ENCODE results near the gene LRATD1.
A peak's percentile ranks its signal among the peaks of the same experiment; 100 is the strongest.

The LRATD1 gene

DNA sequence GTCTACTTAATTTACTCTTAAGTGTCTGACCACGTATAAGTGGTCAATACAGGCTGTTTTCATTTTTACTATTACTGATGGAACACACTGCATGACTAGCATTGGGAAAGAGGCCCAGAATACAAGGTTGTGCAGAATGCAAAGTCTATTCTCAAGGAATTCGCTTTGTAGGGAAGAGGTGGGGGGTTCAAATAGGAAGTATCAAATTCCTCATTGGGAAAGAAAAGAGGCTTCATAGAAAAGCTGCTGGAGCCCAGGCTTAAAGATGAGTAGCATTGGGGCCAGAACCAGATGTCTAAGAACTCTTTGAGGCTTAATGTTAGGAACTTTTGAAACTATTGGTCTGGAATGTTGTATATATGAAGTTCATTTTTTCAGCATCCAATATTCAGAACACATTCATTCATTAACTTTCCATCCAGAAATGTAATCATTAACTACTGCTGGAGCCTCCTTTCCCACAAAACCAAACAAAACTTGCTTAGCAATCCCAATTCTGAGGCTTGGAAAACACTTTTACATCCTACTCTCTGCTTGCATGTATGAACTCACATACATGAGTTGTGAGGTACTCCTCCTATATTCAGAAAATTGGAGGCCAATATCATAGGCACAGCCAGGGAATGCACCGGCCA lies 994 bp upstream of the LRATD1 start:
- TF ChIP-seq, protein P1, sequence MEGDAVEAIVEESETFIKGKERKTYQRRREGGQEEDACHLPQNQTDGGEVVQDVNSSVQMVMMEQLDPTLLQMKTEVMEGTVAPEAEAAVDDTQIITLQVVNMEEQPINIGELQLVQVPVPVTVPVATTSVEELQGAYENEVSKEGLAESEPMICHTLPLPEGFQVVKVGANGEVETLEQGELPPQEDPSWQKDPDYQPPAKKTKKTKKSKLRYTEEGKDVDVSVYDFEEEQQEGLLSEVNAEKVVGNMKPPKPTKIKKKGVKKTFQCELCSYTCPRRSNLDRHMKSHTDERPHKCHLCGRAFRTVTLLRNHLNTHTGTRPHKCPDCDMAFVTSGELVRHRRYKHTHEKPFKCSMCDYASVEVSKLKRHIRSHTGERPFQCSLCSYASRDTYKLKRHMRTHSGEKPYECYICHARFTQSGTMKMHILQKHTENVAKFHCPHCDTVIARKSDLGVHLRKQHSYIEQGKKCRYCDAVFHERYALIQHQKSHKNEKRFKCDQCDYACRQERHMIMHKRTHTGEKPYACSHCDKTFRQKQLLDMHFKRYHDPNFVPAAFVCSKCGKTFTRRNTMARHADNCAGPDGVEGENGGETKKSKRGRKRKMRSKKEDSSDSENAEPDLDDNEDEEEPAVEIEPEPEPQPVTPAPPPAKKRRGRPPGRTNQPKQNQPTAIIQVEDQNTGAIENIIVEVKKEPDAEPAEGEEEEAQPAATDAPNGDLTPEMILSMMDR (IDR thresholded peaks at IDR 0.05; ENCODE audit: insufficient read depth, low read depth, low read length, missing control alignments) = no peak
- no peak for DNase-seq (ENCODE audit: low read depth)
- no peak overlapping the region for H3K4me3 ChIP-seq (ENCODE audit: low read depth, low read length)

DNA sequence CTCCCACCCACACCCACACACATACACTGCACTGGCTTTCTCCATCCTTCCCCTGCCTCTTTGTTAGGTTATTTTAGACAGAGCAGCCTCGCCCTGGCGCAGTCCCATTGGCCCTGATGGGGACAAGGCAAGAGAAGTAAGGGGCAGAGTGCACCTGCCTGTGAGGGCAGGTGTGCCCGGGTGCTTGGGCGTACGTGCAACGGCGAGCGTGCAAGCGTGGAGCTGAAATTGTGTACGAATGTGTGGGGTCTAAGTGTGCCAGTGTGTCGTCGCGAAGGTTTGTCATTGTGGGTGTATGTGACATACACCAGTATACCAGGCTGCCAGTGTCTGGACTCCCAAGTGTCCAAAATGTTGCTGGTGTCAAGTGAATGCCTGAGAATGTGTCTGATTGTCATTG lies 544 bp downstream of the LRATD1 start:
- DNase-seq (ENCODE audit: low read depth) = no peak
- H3K4me3 ChIP-seq (ENCODE audit: low read depth, low read length) = no peak overlapping the region
- TF ChIP-seq, protein P1 (IDR thresholded peaks at IDR 0.05; ENCODE audit: insufficient read depth, low read depth, low read length, missing control alignments) = no peak

DNA sequence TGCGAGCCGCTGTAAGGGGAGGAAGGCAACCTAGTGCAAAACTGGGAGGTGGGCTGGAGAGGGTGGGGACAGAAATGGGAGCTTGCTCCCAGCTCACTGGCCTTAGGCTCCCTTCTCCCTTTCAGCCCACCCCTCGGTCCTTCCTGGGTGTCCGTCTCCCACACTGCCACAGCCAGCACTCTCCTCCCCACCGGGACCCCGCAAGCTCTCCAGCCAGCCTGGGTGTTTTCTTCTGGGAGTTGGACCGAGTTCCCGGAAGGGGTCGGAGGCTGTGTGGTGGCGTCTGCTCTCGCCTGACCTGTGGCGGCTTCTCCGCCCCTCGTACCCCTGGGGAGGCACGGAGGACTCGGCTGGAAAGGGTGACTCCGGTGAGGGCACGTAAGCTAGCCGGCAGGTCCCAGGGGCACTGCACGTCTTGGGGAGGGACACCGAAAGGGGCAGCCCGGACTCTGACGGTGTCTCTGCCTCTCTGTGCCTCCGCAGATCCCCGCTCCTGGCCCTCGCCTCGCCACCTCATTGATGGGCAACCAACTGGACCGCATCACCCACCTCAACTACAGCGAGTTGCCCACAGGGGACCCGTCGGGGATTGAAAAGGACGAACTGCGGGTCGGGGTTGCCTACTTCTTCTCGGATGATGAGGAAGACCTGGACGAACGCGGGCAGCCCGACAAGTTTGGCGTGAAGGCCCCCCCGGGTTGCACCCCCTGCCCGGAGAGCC lies 1.1 kb downstream of the LRATD1 start:
- TF ChIP-seq, protein P1 (IDR thresholded peaks at IDR 0.05; ENCODE audit: insufficient read depth, low read depth, low read length, missing control alignments) = no peak
- H3K4me3 ChIP-seq (ENCODE audit: low read depth, low read length) = no peak overlapping the region
- no peak for DNase-seq (ENCODE audit: low read depth)

DNA sequence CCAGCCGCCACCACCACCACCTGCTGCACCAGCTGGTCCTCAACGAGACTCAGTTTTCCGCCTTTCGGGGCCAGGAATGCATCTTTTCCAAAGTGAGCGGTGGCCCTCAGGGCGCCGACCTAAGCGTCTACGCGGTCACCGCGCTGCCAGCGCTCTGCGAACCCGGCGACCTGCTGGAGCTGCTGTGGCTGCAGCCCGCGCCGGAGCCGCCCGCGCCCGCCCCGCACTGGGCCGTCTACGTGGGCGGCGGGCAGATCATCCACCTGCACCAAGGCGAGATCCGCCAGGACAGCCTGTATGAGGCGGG lies 1.6 kb downstream of the LRATD1 start:
- TF ChIP-seq, protein P1 (IDR thresholded peaks at IDR 0.05; ENCODE audit: insufficient read depth, low read depth, low read length, missing control alignments) = no peak
- DNase-seq (ENCODE audit: low read depth) = no peak
- no peak overlapping the region for H3K4me3 ChIP-seq (ENCODE audit: low read depth, low read length)

DNA sequence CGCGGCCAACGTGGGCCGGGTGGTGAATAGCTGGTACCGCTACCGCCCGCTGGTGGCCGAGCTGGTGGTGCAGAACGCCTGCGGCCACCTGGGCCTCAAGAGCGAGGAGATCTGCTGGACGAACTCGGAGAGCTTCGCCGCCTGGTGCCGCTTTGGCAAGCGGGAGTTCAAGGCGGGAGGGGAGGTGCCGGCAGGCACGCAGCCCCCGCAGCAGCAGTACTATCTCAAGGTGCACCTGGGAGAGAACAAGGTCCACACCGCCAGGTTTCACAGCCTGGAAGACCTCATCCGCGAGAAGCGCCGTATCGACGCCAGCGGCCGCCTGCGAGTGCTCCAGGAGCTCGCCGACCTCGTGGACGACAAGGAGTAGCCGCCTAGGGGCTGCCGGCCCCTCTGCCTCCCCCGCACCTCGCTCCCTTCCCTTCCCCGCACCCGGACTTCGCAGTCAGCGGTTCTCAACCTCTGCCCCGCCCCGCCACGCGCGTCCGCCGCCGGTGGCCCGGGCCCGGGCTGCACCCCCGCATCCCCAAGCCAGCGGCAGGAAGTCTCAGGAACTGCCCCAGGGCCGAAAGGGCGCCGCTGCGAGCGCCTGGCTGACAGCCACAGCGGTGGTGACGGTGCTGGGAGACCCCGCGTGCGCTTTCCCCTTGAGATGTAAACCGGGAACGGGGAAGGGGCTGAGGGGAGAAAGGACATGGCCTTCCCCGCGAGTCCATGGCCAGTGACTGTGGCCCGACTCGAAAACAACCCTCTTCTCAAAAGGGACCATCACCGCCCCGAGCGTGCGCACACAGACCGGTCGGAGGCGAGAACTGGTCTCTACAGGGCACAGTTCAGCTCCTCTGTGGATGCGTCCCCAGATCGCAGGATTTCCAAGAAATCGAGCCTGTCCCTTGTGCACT lies 2.2 kb downstream of the LRATD1 start:
- TF ChIP-seq, protein P1 (IDR thresholded peaks at IDR 0.05; ENCODE audit: insufficient read depth, low read depth, low read length, missing control alignments) = peak; percentile 19
- peak; percentile 18 for DNase-seq (ENCODE audit: low read depth)
- H3K4me3 ChIP-seq (ENCODE audit: low read depth, low read length) = no peak overlapping the region

DNA sequence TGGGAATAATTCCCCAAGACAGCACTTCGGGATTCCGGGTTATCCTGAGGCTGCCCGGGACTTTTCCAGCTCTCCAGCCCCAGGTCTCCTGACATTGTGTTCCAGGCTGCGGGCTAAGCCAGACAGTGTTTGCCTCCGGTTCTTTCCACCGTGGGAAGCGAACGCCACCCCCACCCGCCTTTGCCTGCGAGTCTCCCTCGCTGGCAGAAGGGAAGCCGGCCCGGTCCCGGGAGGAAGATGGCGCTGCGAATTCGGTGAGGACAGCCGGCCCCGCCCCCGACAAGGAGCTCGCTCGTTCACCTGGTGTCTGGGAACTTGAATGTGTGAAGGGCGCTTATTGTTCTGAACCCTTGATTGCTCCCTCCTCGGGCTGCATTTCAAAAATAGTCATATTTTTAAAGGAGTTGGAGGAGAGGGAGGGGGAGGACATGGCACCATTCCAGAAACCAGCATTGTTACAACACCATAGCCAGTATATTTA lies 2.9 kb downstream of the LRATD1 start:
- H3K4me3 ChIP-seq (ENCODE audit: low read depth, low read length) = no peak overlapping the region
- no peak for DNase-seq (ENCODE audit: low read depth)
- TF ChIP-seq, protein P1 (IDR thresholded peaks at IDR 0.05; ENCODE audit: insufficient read depth, low read depth, low read length, missing control alignments) = no peak
